Spleen (tissue), 11 donors: ENCODE results near the gene TMEM37. TPM values are rescaled to one million over a fixed set of nuclear protein-coding genes. Genes with fewer than 3 reads are reported as not detected.

Experiments used
- DNase-seq: peaks from one replicate; pipeline ENCODE4 v3.0.0-alpha.2; 2020
- H3K27ac ChIP-seq, 8 donors: fragments of 200-600 bp; sonication (generic) in 7 of 8; 1 replicate in 4 of 8; 2 replicates in 4 of 8; pipeline versions ENCODE4 v1.5.0 to v1.8.0; 2016 to 2021; ENCODE audit warnings: inconsistent platforms in 4 of 8, mild to moderate bottlenecking in 4 of 8, moderate library complexity in 1 of 8
- H3K27me3 ChIP-seq, 7 donors: fragments of 200-600 bp; sonication (generic) in 6 of 7; replicated peaks in 1 of 7; 1 replicate in 4 of 7; 2 replicates in 3 of 7; pipeline versions ENCODE4 v1.5.0 to v1.8.0; 2016 to 2021; ENCODE audit warnings: inconsistent platforms in 3 of 7, mild to moderate bottlenecking in 1 of 7
- H3K36me3 ChIP-seq, 6 donors: fragments of 200-600 bp; sonication (generic) in 5 of 6; 1 replicate in 4 of 6; 2 replicates in 2 of 6; pipeline versions ENCODE4 v1.5.0 to v1.8.0; 2016 to 2021; ENCODE audit warnings: inconsistent platforms in 2 of 6
- H3K4me1 ChIP-seq, 6 donors: fragments of 200-600 bp; sonication (generic) in 5 of 6; 1 replicate in 3 of 6; 2 replicates in 3 of 6; pipeline versions ENCODE4 v1.5.0 to v1.8.0; 2016 to 2021; ENCODE audit warnings: inconsistent platforms in 3 of 6
- H3K4me3 ChIP-seq, 8 donors: fragments of 200-600 bp; sonication (generic) in 7 of 8; 1 replicate in 4 of 8; 2 replicates in 4 of 8; pipeline versions ENCODE4 v1.5.0 to v1.8.0; 2016 to 2021; ENCODE audit warnings: inconsistent platforms in 4 of 8, mild to moderate bottlenecking in 4 of 8, moderate library complexity in 2 of 8
- H3K9me3 ChIP-seq, 8 donors: fragments of 200-600 bp; sonication (generic) in 7 of 8; 1 replicate in 4 of 8; 2 replicates in 4 of 8; pipeline versions ENCODE4 v1.5.0 to v1.8.0; 2016 to 2021; ENCODE audit warnings: inconsistent platforms in 4 of 8
- POLR2A ChIP-seq, 3 donors: fragments of 450-650 bp; IDR thresholded peaks; one replicate each; pipeline ENCODE4 v1.5.1; 2017; ENCODE audit warnings: antibody characterized with exemption in 3 of 3, mild to moderate bottlenecking in 1 of 3
- POLR2AphosphoS5 ChIP-seq, 3 donors: sonication (generic); formaldehyde crosslinking; IDR thresholded peaks; one replicate each; pipeline ENCODE4 v1.5.1; 2017; ENCODE audit warnings: antibody characterized with exemption in 3 of 3
- WGBS, 5 donors: extraction: QIAGEN DNeasy Blood & Tissue Kit in 3 of 5; methylation state at CpG; one replicate each; pipeline versions ENCODE4 v1.1.5 to v1.1.7; 2013 to 2018; 5-methylcytosine and 5-hydroxymethylcytosine counted together
- intact Hi-C: fragments of 100-400 bp; cut with DNase I; formaldehyde crosslinking; loops from one replicate; pipeline ENCODE4 v1.15.0; 2023; ENCODE audit warnings: low total_unique reads
- polyA plus RNA-seq, 3 donors: library from polyadenylated mRNA; stranded (reverse); fragments of 200-250 nt; gene quantifications; one replicate each; pipeline ENCODE4 v1.2.1, GENCODE V29; 2013
- total RNA-seq, 7 donors: library from RNA; depleted of rRNA in 3 of 7; stranded (reverse); fragments of >200 nt in 3 of 7; fragmentation: NEBNext Ultra II Directional in 4 of 7; extraction: Animal tissue kit (Norgen Biotek cat#: 25700) in 4 of 7; gene quantifications; one replicate each; pipeline versions ENCODE4 v1.1.0 to v1.2.1, GENCODE V29; 2016 to 2021
- TF ChIP-seq, protein P1 (sequence below), 11 experiments: fragments of 200-600 bp in 7 of 11; fragments of 450-650 bp in 4 of 11; sonication (generic) in 4 of 11; IDR thresholded peaks in 8 of 11; conservative IDR thresholded peaks in 3 of 11; 1 replicate in 7 of 11; 2 replicates in 4 of 11; pipeline versions ENCODE4 v1.4.0 to v1.8.0; 2016 to 2021; ENCODE audit warnings: antibody characterized with exemption in 11 of 11, inconsistent platforms in 4 of 11, mild to moderate bottlenecking in 1 of 11
- donor health status: healthy with polysubstance abuse.
- donor health status: DM: no; HTN: no; CAD: no; lungs with moderate emphysema.
- donor health status: DM: no; HTN: no; CAD: no.
- donor health status: Bipolar disorder and iron deficiency.
- donor health status: healthy.
- donor health status: DM: no; HTN: no; CAD: no.
- donor health status: DM: yes; HTN: yes; CAD: no.

TMEM37 gene
- total and polyA plus RNA-seq, 10 donors, result 5.9 to 53.2 (median 25.1) TPM

DNA sequence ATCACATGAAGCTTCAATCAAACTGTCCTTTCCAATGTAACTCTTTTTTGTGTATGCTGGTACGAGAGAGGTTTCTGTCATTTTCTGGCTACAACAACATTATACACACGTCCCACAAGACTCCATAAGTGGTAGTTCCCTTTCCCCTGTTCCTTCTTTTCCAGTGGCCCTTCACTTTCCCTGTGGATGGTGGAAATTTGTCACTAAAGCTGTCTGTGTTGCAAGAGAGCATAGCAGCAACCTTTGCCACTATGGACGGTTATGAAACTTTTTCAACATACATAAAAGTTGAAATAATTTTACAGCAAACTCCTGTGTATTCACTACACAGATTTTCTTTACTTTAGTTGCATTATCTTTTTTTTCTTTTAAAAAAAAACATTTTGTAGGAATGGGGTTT is 46.2 kb upstream of the TMEM37 start:
- Histone ChIP-seq H3K27ac (no peak overlapping the region), H3K36me3 (no peaks in the 10 kb centered on the region), H3K4me3 (no peak overlapping the region), H3K27me3 (no peaks in the 10 kb centered on the region), H3K4me1 (peaks cover 0 to 23% (median 9%) of the 10 kb centered on the region in 6 donors), H3K9me3 (no peaks in the 10 kb centered on the region)
- DNase-seq, result no peak
- no peak for TF ChIP-seq POLR2AphosphoS5 (IDR thresholded peaks at IDR 0.05)
- WGBS, 5 donors, result 60 to 88% (median 72%) methylated on average over 3 of the region's 3 CpGs
- intact Hi-C loops, result no loop called here

DNA sequence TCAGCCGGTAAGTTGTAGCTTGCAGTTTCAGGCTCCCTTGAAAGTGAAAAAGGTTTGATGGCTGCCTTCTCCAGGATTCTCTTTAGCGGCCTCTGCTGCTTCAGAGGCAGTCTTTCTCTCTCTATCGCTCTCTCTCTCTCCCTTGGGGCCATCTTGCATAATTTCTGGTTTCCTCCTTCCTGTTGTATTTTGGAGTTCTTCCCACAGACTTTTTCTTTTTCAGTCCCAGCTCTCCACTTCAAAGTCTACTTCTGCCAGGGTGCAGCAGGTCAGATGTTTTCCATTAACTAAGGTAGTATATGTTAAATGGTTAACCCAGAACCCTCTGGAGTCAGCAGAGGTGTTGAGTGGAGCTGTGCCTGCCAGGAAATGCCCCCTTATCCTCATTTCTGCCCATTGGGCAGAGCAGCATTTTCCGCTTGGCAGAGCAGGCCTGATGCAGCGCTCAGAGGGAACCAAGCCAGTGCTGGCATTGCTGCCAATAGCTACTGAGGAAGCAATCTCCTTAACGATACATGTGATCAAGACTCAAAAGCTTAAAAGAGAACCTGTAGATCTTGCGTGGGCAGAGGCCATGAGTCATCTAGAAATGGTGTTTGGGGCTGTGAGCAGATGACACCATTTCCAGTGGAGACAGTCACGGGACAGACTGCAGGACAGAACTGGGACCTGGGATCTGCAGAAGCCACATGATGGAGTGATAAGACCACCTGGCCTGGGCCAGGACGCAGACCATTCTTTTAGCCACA is 44.1 kb upstream of the TMEM37 start:
- TF ChIP-seq, protein P1, sequence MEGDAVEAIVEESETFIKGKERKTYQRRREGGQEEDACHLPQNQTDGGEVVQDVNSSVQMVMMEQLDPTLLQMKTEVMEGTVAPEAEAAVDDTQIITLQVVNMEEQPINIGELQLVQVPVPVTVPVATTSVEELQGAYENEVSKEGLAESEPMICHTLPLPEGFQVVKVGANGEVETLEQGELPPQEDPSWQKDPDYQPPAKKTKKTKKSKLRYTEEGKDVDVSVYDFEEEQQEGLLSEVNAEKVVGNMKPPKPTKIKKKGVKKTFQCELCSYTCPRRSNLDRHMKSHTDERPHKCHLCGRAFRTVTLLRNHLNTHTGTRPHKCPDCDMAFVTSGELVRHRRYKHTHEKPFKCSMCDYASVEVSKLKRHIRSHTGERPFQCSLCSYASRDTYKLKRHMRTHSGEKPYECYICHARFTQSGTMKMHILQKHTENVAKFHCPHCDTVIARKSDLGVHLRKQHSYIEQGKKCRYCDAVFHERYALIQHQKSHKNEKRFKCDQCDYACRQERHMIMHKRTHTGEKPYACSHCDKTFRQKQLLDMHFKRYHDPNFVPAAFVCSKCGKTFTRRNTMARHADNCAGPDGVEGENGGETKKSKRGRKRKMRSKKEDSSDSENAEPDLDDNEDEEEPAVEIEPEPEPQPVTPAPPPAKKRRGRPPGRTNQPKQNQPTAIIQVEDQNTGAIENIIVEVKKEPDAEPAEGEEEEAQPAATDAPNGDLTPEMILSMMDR (IDR thresholded peaks at IDR 0.05 in 8 of 11, conservative IDR thresholded peaks at IDR 0.05 in 3 of 11), result no peak
- TF ChIP-seq POLR2AphosphoS5 (IDR thresholded peaks at IDR 0.05) (no peak), POLR2A (IDR thresholded peaks at IDR 0.05) (no peak)
- no peak for DNase-seq
- no peak overlapping the region for H3K4me3 ChIP-seq
- H3K4me1 ChIP-seq, result peaks cover 0 to 23% (median 9%) of the 10 kb centered on the region in 6 donors
- intact Hi-C loops, result no loop called here
- H3K36me3 ChIP-seq, result no peaks in the 10 kb centered on the region
- no peaks in the 10 kb centered on the region for H3K27me3 ChIP-seq
- no peaks in the 10 kb centered on the region for H3K9me3 ChIP-seq
- WGBS, 5 donors, result 25 to 42% (median 37%) methylated on average over 9 of the region's 9 CpGs
- H3K27ac ChIP-seq, result peak overlapping the region in 2 of 8 donors; percentile 11 to 23

GRCh38 chr2:119389615-119390306 is 41.9 kb upstream of the TMEM37 start:
- Histone ChIP-seq H3K27ac (no peak overlapping the region), H3K27me3 (no peaks in the 10 kb centered on the region), H3K36me3 (no peaks in the 10 kb centered on the region), H3K4me3 (no peak overlapping the region), H3K4me1 (peaks cover 0 to 23% (median 9%) of the 10 kb centered on the region in 6 donors), H3K9me3 (no peaks in the 10 kb centered on the region)
- TF ChIP-seq, protein P1 (IDR thresholded peaks at IDR 0.05 in 8 of 11, conservative IDR thresholded peaks at IDR 0.05 in 3 of 11), result no peak
- TF ChIP-seq POLR2A (IDR thresholded peaks at IDR 0.05) (no peak), POLR2AphosphoS5 (IDR thresholded peaks at IDR 0.05) (no peak)
- intact Hi-C loops, result no loop called here
- DNase-seq, result no peak
- 28 to 39% (median 34%) methylated on average over 5 of the region's 5 CpGs for WGBS, 5 donors

GRCh38 chr2:119393971-119394748 is 37.5 kb upstream of the TMEM37 start:
- H3K9me3 ChIP-seq, result no peaks in the 10 kb centered on the region
- no peak overlapping the region for H3K4me3 ChIP-seq
- no peaks in the 10 kb centered on the region for H3K36me3 ChIP-seq
- WGBS, 5 donors, result 70 to 81% (median 75%) methylated on average over 3 of the region's 3 CpGs
- no peak overlapping the region for H3K27ac ChIP-seq
- TF ChIP-seq POLR2AphosphoS5 (IDR thresholded peaks at IDR 0.05) (no peak), POLR2A (IDR thresholded peaks at IDR 0.05) (no peak)
- TF ChIP-seq, protein P1 (IDR thresholded peaks at IDR 0.05 in 8 of 11, conservative IDR thresholded peaks at IDR 0.05 in 3 of 11), result no peak
- peaks cover 0 to 5% (median 0%) of the 10 kb centered on the region in 7 donors for H3K27me3 ChIP-seq
- DNase-seq, result no peak
- H3K4me1 ChIP-seq, result peaks cover 0 to 10% (median 0%) of the 10 kb centered on the region in 6 donors
- intact Hi-C loops, result no loop called here
